T-helper 17 cell (primary cell): Measurements from ENCODE around the gene UROC1. TPM values are rescaled to one million over a fixed set of nuclear protein-coding genes. Genes with fewer than 3 reads are reported as not detected.

Experiments
- ATAC-seq: fragments of 150-1000 bp; cut with Tn5 transposase; 2 replicates; pipeline ENCODE4 v1.10.0; 2021; ENCODE audit warnings: mild to moderate bottlenecking, moderate library complexity
- DNase-seq, 3 donors: peaks; one replicate each; pipeline versions ENCODE4 v3.0.0 to v3.0.0-alpha.2; 2020 to 2021
- H3K9me3 ChIP-seq: one replicate; pipeline ENCODE4 v1.7.0; 2013; ENCODE audit warnings: low read length, mild to moderate bottlenecking; ENCODE audit not compliant: control insufficient read depth, poor library complexity, severe bottlenecking
- H3K27ac Mint-ChIP-seq: one replicate; pipeline ENCODE4 v1.8.0; 2022; ENCODE audit warnings: mild to moderate bottlenecking, moderate library complexity, mixed read lengths
- H3K27me3 Mint-ChIP-seq: one replicate; pipeline ENCODE4 v1.8.0; 2022; ENCODE audit warnings: mixed read lengths
- H3K36me3 Mint-ChIP-seq: one replicate; pipeline ENCODE4 v1.8.0; 2022; ENCODE audit warnings: low read depth, mixed read lengths
- H3K4me1 Mint-ChIP-seq: one replicate; pipeline ENCODE4 v1.8.0; 2022; ENCODE audit warnings: mild to moderate bottlenecking, mixed read lengths
- H3K4me3 Mint-ChIP-seq: one replicate; pipeline ENCODE4 v1.8.0; 2022; ENCODE audit warnings: mild to moderate bottlenecking, moderate library complexity, mixed read lengths
- total RNA-seq, 4 donors: library from RNA in 2 of 4; stranded (reverse) in 2 of 4; gene quantifications; one replicate each; pipeline ENCODE4 v1.2.3 and lab custom pipeline; 2022 to 2026

UROC1 gene
- total RNA-seq, 2 donors from 2014 or later: not detected

DNA sequence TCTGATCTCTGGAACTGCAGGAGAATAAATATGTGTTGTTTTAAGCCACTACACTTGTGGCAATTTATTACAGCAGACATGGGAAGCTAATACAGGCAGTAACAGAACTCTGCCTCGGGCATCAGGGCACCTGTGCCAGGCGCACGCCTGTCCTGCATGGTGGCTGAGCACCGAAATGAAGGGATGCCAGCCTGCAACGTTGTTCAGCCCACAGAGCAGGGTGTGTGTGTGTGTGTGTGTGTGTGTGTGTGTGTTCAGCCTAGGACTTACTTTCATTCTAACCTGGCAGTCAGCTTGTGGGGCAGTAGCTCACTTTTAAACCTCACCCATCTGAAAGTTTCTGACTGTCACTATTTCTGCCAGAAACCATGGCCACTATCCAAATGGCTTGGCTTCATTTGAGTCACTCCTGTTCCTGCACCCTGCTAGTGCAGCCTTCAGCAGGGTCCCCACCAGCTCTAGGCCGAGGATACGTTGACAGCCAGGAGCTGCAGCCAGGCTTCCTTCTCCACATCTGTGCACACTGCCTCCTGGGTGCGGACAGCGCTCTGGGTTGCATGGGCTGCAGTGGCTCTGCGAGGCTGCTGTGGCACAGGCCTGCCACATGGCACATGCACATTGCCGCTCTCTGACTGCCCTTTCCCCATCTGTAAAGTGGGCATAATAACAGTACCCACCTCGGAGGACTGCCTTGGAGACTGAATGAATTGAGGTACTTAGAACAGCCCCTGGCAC lies 4.5 kb downstream of the UROC1 start:
- Mint-ChIP-seq H3K36me3 (no peaks in the 10 kb centered on the region), H3K27ac (no peak overlapping the region), H3K4me1 (peaks cover 6% of the 10 kb centered on the region), H3K27me3 (no peaks in the 10 kb centered on the region), H3K4me3 (no peak overlapping the region)
- no peak for DNase-seq
- no peaks in the 10 kb centered on the region for H3K9me3 ChIP-seq
- no peak for ATAC-seq

GRCh38 chr3:126512026-126512425 lies 5.5 kb downstream of the UROC1 start:
- H3K4me3 Mint-ChIP-seq: no peak overlapping the region
- H3K36me3 Mint-ChIP-seq: no peaks in the 10 kb centered on the region

GRCh38 chr3:126511291-126511690 lies 6.3 kb downstream of the UROC1 start:
- H3K27me3 Mint-ChIP-seq: peaks cover 1% of the 10 kb centered on the region
- no peak overlapping the region for H3K4me3 Mint-ChIP-seq
- H3K9me3 ChIP-seq: no peaks in the 10 kb centered on the region
- H3K4me1 Mint-ChIP-seq: peaks cover 6% of the 10 kb centered on the region
- ATAC-seq (no peak), DNase-seq (peak in 1 of 3 donors; percentile 4)
- H3K27ac Mint-ChIP-seq: no peak overlapping the region
- no peaks in the 10 kb centered on the region for H3K36me3 Mint-ChIP-seq

More at GRCh38 chr3:126512026-126512425, 5.5 kb downstream of the UROC1 start:
- no peak for ATAC-seq
- Mint-ChIP-seq H3K4me1 (peaks cover 6% of the 10 kb centered on the region), H3K27ac (no peak overlapping the region), H3K27me3 (no peaks in the 10 kb centered on the region)
- DNase-seq: no peak
- H3K9me3 ChIP-seq: no peaks in the 10 kb centered on the region

DNA sequence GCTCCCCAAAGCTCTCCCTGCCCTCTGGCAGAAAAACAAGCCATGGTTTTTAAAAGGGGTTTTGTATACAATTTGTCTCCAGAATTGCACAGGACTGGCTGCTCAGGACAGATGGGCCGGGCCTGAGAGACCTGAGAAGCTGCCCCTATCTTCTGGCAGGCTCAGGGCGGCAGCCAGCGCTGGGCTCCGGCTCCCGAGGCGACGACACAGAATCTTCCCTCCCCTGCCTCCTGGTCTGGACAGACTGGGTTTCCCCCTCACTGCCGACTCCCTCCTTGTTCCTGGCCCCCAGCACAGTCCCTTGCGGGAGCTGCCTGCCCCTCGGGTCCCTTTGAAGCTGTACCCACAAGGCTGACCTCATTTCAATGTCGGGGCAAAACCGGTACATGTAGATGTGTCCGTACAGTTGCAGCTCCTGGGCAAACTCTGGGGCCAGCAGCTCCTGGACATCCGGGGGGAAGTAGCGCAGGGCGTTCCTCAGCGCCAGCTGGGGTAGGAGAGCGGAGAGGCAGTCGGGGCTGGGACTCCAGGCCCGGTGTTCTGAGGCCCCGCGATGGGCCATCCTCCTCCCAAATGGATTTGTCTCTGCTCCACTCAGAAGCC lies 7.2 kb downstream of the UROC1 start:
- H3K9me3 ChIP-seq: no peaks in the 10 kb centered on the region
- Mint-ChIP-seq H3K27ac (no peak overlapping the region), H3K4me1 (peaks cover 6% of the 10 kb centered on the region), H3K4me3 (no peak overlapping the region), H3K27me3 (peaks cover 5% of the 10 kb centered on the region), H3K36me3 (no peaks in the 10 kb centered on the region)
- peak in 1 of 3 donors; percentile 6 for DNase-seq
- no peak for ATAC-seq

GRCh38 chr3:126509597-126510307 lies 7.8 kb downstream of the UROC1 start:
- Mint-ChIP-seq H3K4me1 (peaks cover 6% of the 10 kb centered on the region), H3K27ac (no peak overlapping the region), H3K36me3 (no peaks in the 10 kb centered on the region), H3K27me3 (peaks cover 10% of the 10 kb centered on the region), H3K4me3 (no peak overlapping the region)
- DNase-seq (peak in 1 of 3 donors; percentile 6), ATAC-seq (no peak)
- H3K9me3 ChIP-seq: no peaks in the 10 kb centered on the region

DNA sequence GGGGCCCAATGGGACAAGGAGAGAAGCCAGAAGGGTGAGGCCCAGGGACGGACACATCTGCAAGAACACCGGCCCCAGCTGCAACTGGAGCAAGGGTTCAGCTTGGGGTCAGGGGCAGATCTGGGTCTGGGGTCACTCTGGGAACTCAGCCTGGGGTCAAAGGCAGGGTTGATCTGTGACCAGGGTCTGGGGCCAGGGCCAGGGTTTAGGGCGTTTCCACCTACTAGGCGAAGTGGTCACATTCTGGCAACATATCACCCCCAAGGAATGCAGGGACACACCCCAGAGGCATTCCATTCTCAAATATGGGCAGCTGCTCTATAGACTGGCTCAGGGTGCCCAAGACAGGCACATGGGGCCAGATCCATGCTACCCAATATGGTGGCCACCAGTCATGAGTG lies 9.0 kb downstream of the UROC1 start:
- Mint-ChIP-seq H3K4me1 (peaks cover 5% of the 10 kb centered on the region), H3K4me3 (no peak overlapping the region), H3K36me3 (no peaks in the 10 kb centered on the region), H3K27ac (no peak overlapping the region), H3K27me3 (peaks cover 10% of the 10 kb centered on the region)
- no peak for ATAC-seq
- no peaks in the 10 kb centered on the region for H3K9me3 ChIP-seq
- DNase-seq: peak in 1 of 3 donors; percentile 3

- Mint-ChIP-seq H3K27me3 (peaks cover 10% of the 10 kb centered on the region), H3K36me3 (no peaks in the 10 kb centered on the region), H3K4me1 (peaks cover 5% of the 10 kb centered on the region), H3K27ac (no peak overlapping the region), H3K4me3 (no peak overlapping the region)
- DNase-seq (no peak), ATAC-seq (no peak)
- no peaks in the 10 kb centered on the region for H3K9me3 ChIP-seq
These were observed 9.7 kb downstream of the UROC1 start for GRCh38 chr3:126507886-126508285.

DNA sequence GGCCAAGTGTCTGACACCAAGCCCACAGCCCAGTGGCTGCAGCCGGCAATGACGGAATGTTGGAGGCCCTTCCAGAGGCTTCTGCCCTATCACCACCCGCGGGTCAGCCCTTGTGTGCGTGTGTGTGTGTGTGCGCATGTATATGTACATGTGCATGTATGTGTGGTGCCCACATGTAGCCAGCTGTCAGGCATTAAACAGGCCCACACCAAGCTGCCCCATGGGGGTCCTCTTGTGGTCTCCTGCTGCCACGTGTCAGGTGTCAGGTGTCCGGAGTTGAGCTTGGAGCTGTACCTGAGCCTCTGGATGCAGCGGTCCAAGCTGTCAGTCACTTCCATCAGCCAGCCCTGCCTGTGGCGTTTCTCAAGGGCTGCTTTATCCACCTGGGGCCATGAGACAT lies 13.9 kb downstream of the UROC1 start:
- no peak overlapping the region for H3K4me3 Mint-ChIP-seq
- DNase-seq (no peak), ATAC-seq (no peak)
- no peak overlapping the region for H3K27ac Mint-ChIP-seq
- H3K9me3 ChIP-seq: no peaks in the 10 kb centered on the region
- peaks cover 10% of the 10 kb centered on the region for H3K27me3 Mint-ChIP-seq
- no peaks in the 10 kb centered on the region for H3K36me3 Mint-ChIP-seq
- no peaks in the 10 kb centered on the region for H3K4me1 Mint-ChIP-seq

DNA sequence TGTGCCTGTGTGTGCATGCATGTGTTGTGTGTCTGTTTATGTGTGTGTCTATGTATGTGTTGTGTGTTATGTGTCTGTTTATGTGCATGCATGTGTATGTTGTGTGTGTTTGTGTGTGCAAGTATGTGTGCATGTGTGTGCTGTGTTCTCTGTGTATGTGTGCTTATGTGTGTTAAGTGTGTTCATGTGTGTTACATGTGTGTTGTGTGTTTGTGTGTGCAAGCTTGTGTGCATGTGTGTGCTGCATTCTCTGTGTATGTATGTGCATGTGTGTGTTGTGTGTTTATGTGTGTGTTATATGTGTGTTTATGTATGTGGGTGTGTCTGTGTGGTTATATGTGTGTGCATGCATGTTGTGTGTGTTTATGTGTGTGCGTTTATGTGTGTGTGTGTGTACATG lies 14.9 kb downstream of the UROC1 start:
- H3K27me3 Mint-ChIP-seq: peaks cover 10% of the 10 kb centered on the region
- H3K9me3 ChIP-seq: no peaks in the 10 kb centered on the region
- no peaks in the 10 kb centered on the region for H3K4me1 Mint-ChIP-seq
- no peak for DNase-seq
- no peak overlapping the region for H3K27ac Mint-ChIP-seq
- H3K4me3 Mint-ChIP-seq: no peak overlapping the region
- H3K36me3 Mint-ChIP-seq: no peaks in the 10 kb centered on the region
- ATAC-seq: no peak

GRCh38 chr3:126501736-126502135 lies 15.8 kb downstream of the UROC1 start:
- no peak for ATAC-seq
- H3K27me3 Mint-ChIP-seq: peaks cover 15% of the 10 kb centered on the region
- no peaks in the 10 kb centered on the region for H3K4me1 Mint-ChIP-seq
- H3K36me3 Mint-ChIP-seq: no peaks in the 10 kb centered on the region
- H3K27ac Mint-ChIP-seq: no peak overlapping the region
- no peak for DNase-seq
- H3K9me3 ChIP-seq: no peaks in the 10 kb centered on the region
- H3K4me3 Mint-ChIP-seq: no peak overlapping the region

DNA sequence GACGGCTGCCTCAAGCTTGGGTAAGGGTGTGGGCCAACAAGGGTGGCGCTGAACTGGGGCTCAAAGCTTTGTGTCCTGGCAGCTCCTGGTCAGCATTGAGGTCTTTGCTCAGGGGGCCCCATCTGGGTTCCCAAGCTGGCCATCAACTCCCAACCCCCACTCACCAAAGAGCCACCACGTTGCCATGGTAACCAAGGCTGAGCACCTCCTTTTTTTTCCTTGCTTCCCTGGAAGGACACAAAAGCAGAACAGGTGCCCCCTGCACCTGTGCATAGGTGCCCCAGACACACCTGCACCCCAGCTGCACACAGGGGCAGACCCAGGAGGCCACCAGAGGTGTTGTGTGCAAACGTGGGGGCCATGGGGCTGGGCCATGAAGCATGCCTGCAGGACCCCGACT lies 16.5 kb downstream of the UROC1 start:
- Mint-ChIP-seq H3K27me3 (peaks cover 11% of the 10 kb centered on the region), H3K4me1 (no peaks in the 10 kb centered on the region), H3K27ac (no peak overlapping the region), H3K36me3 (no peaks in the 10 kb centered on the region), H3K4me3 (no peak overlapping the region)
- no peak for DNase-seq
- H3K9me3 ChIP-seq: no peaks in the 10 kb centered on the region
- no peak for ATAC-seq

DNA sequence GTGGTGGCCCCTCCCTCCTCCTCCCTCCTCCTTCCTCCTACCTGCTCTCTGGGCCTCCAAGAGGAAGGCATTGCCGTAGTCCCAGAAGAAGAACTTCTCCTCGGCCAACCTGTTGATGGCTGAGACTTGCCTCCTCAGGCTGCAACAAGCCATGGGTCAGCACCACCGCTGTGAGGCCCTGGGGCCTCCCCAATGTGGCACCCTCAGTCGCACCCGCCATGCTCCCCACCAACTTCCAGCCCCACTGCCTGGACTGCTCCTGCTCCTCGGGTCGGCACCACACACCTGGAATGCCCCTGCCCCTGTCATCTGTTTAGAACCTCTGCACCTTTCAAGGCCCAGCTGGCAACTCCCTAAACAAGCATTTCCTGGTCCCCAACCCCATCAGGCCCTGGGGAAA lies 17.6 kb downstream of the UROC1 start:
- Mint-ChIP-seq H3K27ac (no peak overlapping the region), H3K36me3 (no peaks in the 10 kb centered on the region)

DNA sequence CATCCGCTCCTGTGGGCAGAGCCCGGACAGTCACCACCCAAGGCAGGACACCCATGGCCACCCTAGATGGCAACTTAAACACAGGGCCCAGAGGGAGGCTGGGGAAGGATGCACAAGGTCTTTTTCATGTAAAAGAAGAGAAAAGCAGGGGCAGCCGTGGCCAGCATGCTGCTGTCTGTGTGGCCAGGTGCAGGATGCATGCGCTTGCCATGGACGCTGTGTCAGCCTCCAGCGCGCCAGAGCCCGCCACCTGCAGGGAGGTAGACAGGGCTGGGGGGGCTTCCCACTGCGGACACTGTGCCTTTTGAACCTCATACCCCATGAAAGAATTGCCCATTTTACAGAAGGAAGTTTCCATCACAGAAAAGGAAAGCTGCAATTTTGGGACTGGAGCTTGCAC lies 18.2 kb downstream of the UROC1 start:
- H3K27me3 Mint-ChIP-seq: peaks cover 5% of the 10 kb centered on the region
- DNase-seq (no peak), ATAC-seq (no peak)
- H3K36me3 Mint-ChIP-seq: no peaks in the 10 kb centered on the region
- H3K4me3 Mint-ChIP-seq: no peak overlapping the region
- H3K4me1 Mint-ChIP-seq: no peaks in the 10 kb centered on the region
- no peak overlapping the region for H3K27ac Mint-ChIP-seq
- H3K9me3 ChIP-seq: no peaks in the 10 kb centered on the region

More for the DNA sequence above, 17.6 kb downstream of the UROC1 start:
- no peak for ATAC-seq
- Mint-ChIP-seq H3K4me3 (no peak overlapping the region), H3K4me1 (no peaks in the 10 kb centered on the region), H3K27me3 (peaks cover 7% of the 10 kb centered on the region)
- no peaks in the 10 kb centered on the region for H3K9me3 ChIP-seq
- DNase-seq: no peak
